Measurements from ENCODE around the gene KAT8. TPM values are rescaled to one million over a fixed set of nuclear protein-coding genes. Genes with fewer than 3 reads are reported as not detected.
A peak's percentile ranks its signal among the peaks of the same experiment; 100 is the strongest.

KAT8 gene
- total and polyA plus RNA-seq, 9 of the 15 experiments (the other 6 are each of a cell fraction or from before 2014, with no cell fraction given): 10.0 to 98.5 (median 76.4) TPM

DNA sequence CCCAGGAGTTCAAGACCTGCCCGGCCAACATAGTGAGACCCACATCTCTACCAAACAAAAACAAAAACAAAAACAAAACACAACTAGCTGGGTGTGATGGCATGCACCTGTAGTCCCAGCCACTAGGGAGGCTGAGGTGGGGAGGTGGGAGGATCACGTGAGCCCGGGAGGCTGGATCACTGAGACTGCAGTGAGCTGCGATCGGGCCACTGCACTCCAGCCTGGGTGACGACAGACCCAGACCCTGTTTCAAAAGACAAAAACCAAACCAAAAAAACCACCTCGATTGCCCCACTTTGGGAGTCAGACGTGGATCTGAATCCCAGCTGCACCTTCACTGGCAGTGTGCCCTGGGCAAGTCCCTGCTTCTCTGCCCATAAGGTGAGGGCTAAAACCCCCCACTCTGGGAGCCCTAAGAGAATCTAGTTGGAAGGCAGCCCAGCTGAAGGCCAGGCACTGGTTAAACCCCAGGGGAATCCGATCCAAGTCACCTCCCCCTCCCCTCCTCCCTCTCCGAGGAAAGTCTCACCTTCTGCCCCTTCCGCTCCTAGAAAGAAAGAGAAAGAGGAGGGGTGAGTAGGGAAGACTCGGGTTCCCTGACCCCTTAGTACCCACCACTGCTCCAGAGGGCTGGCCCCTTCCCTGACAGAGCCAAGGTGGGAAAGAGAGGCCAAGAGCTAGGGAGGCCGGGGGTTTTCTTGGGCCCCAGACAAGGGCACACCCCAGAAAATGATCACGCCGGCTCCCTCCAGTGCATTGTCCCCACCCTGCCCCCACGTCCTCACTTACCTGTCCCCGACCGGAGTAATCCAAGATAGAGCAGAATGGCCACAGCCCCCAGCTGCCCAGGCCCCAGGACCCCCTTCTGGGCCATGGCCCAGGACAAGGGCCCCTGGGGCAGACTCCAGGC is 17.4 kb downstream of the KAT8 start (continued):
- TF ChIP-seq, protein P1, sequence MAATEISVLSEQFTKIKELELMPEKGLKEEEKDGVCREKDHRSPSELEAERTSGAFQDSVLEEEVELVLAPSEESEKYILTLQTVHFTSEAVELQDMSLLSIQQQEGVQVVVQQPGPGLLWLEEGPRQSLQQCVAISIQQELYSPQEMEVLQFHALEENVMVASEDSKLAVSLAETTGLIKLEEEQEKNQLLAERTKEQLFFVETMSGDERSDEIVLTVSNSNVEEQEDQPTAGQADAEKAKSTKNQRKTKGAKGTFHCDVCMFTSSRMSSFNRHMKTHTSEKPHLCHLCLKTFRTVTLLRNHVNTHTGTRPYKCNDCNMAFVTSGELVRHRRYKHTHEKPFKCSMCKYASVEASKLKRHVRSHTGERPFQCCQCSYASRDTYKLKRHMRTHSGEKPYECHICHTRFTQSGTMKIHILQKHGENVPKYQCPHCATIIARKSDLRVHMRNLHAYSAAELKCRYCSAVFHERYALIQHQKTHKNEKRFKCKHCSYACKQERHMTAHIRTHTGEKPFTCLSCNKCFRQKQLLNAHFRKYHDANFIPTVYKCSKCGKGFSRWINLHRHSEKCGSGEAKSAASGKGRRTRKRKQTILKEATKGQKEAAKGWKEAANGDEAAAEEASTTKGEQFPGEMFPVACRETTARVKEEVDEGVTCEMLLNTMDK (IDR thresholded peaks at IDR 0.05; ENCODE audit: borderline replicate concordance, insufficient read depth, low read depth, low read length, poor library complexity, severe bottlenecking): no peak
- TF ChIP-seq MBD1 (CRISPR knock-in tag; IDR thresholded peaks at IDR 0.05) (no peak), STAT5B (CRISPR knock-in tag; IDR thresholded peaks at IDR 0.05) (no peak), CEBPG (CRISPR knock-in tag; IDR thresholded peaks at IDR 0.05) (peak; percentile 56; the same call in 1 of the 2 replicates), CEBPG (tag; conservative IDR thresholded peaks at IDR 0.05 in 1 of 2, IDR thresholded peaks at IDR 0.05 in 1 of 2) (peak; percentile 51 to 58; a peak in 2 of 4 replicates), ADNP (tag; IDR thresholded peaks at IDR 0.05) (no peak), MAFF (IDR thresholded peaks at IDR 0.05; ENCODE audit: low read length) (no peak), EZH2 (IDR thresholded peaks at IDR 0.05; ENCODE audit: borderline replicate concordance, low read depth, low read length) (no peak), SRF (CRISPR knock-in tag; IDR thresholded peaks at IDR 0.05) (0 out of 4 replicates have a peak, but pooled peaks of 1 of the 2 experiments have one; percentile 43), BRD9 (IDR thresholded peaks at IDR 0.05; ENCODE audit: low read depth, partially characterized antibody) (no peak), CC2D1A (IDR thresholded peaks at IDR 0.05) (no peak; the same call in 1 of the 2 replicates), ZNF316 (IDR thresholded peaks at IDR 0.05) (no peak), FIP1L1 (IDR thresholded peaks at IDR 0.05; ENCODE audit: low read depth, low read length, poor library complexity, severe bottlenecking) (no peak), ZEB2 (IDR thresholded peaks at IDR 0.05) (0 out of 2 replicates have a peak, but pooled peaks have one; percentile 26), XRCC4 (IDR thresholded peaks at IDR 0.05; ENCODE audit: extremely low read depth, insufficient read depth, insufficient read length) (no peak), ZNF263 (CRISPR knock-in tag; IDR thresholded peaks at IDR 0.05; ENCODE audit: borderline replicate concordance) (peak; percentile 60; the same call in 1 of the 2 replicates), BHLHE40 (IDR thresholded peaks at IDR 0.05; ENCODE audit: low read length) (peak; percentile 91), ZNF121 (CRISPR knock-in tag; conservative IDR thresholded peaks at IDR 0.05) (no peak), KDM5B (IDR thresholded peaks at IDR 0.05; ENCODE audit: insufficient replicate concordance, low read depth, low read length) (peak; percentile 1), SRSF7 (optimal IDR thresholded peaks at IDR 0.05; ENCODE audit: low read depth, low read length) (no peak)
- TF ChIP-seq, protein P2, sequence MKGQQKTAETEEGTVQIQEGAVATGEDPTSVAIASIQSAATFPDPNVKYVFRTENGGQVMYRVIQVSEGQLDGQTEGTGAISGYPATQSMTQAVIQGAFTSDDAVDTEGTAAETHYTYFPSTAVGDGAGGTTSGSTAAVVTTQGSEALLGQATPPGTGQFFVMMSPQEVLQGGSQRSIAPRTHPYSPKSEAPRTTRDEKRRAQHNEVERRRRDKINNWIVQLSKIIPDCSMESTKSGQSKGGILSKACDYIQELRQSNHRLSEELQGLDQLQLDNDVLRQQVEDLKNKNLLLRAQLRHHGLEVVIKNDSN (CRISPR knock-in tag; IDR thresholded peaks at IDR 0.05): peak; percentile 93
- TF ChIP-seq, protein P3, sequence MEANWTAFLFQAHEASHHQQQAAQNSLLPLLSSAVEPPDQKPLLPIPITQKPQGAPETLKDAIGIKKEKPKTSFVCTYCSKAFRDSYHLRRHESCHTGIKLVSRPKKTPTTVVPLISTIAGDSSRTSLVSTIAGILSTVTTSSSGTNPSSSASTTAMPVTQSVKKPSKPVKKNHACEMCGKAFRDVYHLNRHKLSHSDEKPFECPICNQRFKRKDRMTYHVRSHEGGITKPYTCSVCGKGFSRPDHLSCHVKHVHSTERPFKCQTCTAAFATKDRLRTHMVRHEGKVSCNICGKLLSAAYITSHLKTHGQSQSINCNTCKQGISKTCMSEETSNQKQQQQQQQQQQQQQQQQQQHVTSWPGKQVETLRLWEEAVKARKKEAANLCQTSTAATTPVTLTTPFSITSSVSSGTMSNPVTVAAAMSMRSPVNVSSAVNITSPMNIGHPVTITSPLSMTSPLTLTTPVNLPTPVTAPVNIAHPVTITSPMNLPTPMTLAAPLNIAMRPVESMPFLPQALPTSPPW (CRISPR knock-in tag; IDR thresholded peaks at IDR 0.05): no peak; the same call in 1 of the 2 replicates
